ENCODE measurements around the gene TIMP2.

Gene TIMP2

DNA sequence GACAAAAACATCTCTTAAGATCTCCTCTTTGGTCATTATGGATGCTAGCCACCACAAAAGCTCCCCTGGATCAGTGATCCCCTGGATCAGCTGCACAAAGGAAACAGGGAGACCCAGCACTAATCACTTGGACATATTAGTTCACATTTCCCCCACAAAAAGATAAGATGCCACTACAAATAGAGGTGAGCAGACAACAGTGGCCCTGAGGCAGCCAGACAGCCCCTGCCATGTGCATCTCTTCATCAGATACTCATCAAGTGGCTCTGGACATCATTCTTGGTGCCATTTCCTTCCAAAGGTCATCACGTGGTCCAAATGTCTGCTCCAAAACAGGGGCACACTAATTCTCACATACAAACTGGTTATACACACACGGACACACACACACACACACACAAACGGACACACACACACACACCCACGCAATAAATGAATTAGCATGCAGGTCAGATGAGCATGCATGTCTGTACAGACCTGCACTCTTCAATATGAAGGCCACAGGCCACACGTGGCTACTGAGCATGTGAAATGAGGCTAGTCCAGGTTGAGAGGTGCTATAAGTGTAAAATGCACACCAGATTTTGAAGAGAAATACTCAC is 88.7 kb downstream of the TIMP2 start:
- no peak for DNase-seq (ENCODE audit: low read depth)

DNA sequence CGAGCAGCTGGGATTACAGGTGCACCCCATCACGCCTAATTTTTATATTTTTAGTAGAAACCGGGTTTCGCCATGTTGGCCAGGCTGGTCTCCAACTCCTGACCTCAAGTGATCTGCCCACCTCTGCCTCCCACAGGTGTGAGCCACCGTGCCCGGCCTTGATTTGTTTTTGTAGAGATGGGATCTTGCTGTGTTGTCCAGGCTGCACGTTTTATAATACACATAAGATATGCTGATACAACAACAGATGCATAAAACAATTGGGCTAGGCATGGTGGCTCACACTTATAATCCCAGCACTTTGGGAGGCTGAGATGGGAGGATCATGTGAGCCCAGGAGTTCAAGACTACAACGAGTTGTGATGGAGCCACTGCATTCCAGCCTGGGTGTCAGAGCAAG is 90.6 kb downstream of the TIMP2 start:
- no peak for DNase-seq (ENCODE audit: low read depth)

DNA sequence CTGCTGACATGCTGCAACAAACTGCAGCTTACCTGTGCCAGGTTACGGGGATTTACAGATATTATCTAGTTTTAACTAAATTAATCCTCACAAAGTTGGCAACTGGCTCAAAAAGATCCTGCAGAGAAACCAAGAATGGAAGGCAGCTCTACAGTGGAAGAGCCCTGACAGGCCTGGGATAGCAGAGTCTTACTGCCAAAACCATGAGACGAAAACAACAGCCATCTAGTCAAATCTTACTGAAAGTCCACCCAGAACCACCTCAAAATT is 92.7 kb downstream of the TIMP2 start:
- DNase-seq (ENCODE audit: low read depth) = no peak

DNA sequence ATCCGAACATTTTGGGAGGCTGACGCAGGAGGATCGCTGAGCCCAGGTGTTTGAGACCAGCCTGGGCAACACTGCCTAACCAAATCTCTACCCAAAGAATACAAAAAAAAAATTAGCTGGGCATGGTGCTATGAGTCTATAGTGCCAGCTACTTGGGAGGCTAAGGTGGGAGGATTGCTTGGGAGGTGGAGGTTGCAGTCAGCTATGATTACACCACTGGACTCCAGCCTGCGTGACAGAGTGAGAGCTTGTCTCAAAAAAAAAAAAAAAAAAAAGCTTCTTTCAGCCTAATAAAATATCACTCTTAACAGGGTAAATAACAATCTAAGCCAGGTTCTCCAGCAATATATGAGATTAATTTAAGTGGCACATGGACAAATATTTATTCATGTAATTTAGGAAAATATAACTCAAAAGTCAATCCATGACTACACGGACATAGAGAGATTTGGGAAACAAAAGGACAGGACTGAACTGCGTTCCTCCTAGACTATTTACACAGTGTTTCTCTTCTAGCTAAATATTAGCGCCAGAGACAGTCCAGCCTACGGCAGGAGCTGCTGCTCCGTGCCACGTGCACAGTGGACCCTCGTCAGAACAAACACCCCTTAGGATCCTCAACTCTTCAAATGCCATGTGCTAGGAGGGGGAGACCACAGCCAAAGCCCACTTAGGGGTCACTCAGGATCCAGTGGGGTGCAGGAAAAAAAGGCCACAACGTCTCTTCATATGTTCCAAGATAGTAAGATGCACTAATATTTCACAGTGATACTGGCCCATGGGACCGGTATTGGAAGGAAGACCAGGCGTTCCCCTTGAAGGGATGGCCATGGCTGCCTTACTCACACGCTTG is 93.3 kb downstream of the TIMP2 start:
- no peak for DNase-seq (ENCODE audit: low read depth)

DNA sequence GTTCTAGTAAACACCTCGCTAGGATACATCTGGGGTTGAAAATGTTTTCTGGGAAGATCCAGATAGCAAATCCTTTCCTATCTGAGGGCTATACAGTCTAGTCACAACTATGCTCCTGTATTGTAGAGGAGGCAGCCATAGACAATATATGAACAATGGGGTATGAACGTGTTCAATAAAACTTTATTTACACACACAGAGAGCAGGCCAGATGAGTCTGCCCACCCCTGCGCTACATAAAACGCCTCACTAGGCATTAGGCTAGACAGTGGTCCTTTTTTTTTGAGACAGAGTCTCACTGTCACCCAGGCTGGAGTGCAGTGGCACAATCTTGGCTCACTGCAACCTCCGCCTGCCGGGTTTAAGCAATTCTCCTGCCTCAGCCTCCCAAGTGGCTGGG is 95.7 kb downstream of the TIMP2 start:
- no peak for DNase-seq (ENCODE audit: low read depth)

DNA sequence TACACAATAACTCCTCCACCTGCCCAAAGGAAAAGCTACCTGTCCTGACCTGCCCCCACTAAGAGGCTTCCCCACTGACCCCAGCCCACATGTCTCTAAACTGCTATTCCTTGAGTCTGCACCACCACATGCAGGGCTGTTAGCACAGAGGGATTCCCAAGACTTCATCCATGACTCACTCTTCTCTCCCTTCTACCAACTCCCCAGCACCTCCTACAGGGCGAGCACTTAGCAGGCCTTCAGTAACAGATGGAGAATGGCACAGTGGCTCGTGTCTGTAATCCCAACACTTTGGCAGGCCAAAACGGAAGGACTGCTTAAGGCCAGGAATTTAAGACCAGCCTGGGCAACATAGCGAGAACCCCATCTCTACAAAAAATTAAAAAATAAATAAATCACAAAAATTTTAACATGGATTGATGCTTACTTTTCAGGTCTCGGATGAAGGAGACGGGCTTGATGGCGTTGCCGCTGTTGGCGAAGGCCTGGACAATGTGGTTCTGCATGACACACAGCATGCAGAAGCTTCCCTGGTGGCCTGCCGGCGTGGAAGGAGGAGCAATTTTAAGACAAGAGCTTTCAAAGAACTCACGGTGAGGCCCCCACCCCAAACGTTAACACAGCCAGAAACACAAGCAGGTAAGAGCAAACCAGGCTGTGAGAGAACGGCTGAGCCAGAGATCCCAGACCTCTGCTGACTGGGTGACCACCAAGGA is 96.6 kb downstream of the TIMP2 start:
- DNase-seq (ENCODE audit: low read depth) = peak; percentile 24

DNA sequence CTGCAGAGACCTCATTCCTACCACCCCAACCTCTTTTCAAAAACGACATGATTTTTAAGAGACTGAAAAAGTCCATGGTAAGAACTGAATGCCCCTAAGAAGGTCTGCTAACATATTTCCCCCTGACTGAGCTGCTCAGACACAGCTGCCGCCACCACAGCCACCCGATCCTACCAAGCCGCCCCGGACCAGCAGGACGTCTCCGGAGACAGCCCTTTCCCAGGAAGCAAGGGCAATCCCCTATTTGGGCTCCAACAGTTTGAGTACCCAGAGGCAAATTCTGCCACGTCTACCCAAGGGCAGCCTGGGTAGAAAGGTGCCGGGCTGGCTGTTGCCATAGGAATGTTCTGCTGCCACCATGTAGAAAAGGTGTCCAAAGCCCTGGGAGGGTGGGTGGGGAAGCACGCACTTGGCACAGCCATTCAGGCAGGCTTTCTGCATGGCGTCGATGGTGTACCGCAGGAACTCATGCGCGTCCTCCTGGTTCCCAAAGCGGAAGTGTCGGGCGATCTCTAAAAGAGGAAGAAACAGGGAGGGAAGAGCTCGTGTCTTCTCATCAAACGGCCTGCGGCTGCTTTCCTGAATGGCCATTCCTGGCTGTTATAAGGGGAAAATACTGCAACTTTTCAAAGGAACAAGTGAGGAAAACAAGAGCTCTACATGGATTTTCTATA is 98.2 kb downstream of the TIMP2 start:
- no peak for DNase-seq (ENCODE audit: low read depth)

DNA sequence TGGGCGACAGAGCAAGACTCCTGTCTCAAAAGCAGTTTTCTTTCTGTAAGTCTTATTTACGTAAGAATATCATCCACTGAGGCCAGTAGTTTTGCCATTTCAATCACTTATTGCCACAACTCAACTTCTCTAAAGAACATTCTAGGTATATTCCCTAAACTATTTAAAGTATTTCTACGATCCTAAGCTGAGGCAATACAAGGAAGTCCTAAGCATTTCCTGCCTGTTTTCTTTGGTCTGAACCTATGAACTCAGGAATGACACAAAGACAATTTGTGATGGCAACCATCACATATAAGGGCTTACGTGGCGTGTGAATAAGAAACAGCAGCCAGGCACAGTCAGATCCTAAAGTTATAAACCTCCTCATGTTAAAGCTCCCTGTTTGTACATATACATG is 98.8 kb downstream of the TIMP2 start:
- DNase-seq (ENCODE audit: low read depth) = no peak

DNA sequence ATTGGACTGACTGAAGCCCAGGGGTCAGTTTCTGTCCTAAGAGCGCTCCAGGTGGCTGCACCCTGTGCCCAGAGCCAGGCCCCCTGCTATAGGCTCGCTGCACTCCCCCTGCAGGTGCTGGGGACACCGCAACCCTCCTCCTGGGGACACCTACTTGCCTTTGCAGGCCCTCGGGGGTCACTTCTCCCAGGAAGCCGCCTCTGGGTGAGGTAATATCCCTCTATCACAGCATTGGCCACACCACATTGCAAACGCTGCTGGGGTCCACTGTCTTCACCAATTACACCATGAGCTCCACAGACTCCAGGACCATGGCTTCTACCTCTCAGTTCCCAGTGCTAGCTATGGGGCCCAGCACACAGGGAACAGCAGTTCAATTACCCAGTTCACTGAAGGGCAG is 99.5 kb downstream of the TIMP2 start:
- DNase-seq (ENCODE audit: low read depth) = no peak

DNA sequence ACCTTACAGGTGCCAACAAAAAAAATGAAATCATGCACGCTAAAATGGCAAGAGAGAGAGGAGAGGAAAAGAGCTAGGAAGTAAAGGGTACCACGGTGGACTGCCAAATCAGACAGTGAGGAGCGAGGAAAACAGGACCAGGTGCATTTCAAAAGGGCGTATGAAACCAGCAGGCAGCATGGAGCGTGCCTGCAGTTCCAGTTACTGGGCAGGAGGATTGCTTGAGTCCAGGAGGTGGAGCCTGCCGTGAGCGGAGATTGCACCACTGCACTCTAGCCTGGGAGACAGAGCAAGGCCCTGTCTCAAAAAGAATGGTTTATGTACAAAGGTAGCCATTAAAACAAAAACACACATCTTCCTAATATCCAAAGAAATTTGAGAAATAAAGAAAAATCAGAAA is 100.9 kb downstream of the TIMP2 start:
- DNase-seq (ENCODE audit: low read depth) = no peak

DNA sequence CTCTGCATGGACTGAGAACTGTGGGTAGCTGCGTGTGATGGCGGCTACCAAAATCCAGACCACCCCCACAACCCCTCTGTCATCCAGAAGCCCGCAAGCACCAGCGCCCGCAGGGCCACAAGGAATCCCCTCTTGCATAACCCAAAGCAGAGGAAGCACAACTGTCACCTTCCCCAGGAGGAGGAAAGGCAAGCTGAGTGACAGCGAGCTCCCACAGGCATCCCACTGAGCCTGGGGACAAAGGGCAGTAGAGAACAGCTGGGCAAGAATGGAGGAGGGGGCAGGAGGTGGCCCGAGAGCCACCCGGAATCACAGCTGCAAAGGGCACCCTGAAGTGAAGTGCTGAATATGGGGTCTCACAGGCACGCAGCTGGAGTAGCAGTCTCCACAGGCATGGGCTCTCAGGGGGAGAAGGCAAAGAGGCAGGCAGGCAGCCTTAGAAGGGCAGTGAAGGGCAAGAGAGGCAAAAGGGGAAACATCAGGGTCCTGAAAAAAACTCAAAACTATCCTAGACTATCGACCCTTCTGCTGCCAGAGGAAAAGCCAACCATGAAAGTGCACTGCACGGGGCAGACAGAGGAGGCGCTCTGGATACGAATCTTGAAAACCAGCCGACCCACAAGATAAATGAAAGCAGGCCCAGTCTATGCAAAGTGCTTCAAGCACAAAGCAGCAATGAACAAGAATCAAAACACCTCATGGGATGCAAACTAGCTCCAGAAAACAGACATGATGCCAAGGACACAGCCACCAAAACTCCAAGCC is 101.7 kb downstream of the TIMP2 start:
- no peak for DNase-seq (ENCODE audit: low read depth)

DNA sequence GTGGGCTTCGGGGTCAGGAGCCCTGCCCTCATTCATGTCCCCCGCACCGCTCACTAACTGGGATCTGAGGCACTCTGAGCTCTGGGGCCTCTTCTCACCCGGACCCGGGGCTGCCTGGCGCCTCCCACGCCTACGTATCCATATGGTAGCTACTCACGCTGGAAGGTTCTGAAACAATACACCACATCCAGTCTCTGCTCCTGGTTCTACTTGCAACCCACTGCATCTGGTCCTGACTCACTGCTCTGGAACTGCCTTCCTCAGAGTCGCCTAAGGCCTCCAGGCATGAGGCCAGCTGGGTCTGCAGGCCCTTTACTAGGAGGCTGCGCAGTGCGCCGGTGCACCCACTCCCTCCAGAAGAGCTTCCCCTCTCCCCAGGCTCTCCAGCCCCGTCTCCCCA is 102.6 kb downstream of the TIMP2 start:
- DNase-seq (ENCODE audit: low read depth) = peak; percentile 92

DNA sequence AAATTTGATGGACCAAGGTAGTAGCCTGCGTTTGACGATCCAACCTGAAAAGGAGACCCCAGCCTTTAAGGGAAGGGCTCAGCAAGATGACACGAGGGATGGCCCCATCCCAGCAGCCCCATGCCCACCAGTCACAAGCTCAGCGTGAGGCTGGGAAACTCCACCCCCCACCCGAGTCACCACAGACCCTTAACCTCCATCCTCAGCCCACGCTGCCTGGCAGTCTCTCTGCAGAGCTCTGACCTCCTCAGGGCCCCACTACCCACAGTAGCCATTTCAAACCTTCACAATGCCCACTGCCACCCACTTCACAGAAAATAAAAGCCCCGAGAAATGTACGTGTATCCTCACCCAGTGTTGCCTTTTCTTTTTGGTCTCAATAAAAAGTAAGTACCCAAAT is 103.2 kb downstream of the TIMP2 start:
- no peak for DNase-seq (ENCODE audit: low read depth)

DNA sequence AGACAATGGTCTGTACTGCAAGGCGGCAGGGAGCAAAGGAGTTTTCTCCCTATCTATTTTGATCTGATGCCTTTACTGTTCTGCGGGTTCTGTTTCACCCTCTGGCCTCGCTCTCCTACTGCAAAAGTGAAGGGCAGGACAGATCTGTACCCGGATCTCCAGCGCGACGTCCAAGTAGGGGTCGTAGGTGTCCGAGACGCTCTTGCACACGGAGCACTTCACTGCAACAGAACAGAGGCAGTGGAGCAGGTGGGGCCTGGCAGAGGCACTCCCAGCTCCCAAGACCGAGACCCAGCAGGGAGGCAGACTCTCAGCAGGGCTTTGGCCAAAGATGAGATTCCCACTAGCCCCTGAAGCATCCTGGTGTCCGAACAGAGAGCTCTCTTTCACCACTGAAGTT is 104.3 kb downstream of the TIMP2 start:
- no peak for DNase-seq (ENCODE audit: low read depth)

DNA sequence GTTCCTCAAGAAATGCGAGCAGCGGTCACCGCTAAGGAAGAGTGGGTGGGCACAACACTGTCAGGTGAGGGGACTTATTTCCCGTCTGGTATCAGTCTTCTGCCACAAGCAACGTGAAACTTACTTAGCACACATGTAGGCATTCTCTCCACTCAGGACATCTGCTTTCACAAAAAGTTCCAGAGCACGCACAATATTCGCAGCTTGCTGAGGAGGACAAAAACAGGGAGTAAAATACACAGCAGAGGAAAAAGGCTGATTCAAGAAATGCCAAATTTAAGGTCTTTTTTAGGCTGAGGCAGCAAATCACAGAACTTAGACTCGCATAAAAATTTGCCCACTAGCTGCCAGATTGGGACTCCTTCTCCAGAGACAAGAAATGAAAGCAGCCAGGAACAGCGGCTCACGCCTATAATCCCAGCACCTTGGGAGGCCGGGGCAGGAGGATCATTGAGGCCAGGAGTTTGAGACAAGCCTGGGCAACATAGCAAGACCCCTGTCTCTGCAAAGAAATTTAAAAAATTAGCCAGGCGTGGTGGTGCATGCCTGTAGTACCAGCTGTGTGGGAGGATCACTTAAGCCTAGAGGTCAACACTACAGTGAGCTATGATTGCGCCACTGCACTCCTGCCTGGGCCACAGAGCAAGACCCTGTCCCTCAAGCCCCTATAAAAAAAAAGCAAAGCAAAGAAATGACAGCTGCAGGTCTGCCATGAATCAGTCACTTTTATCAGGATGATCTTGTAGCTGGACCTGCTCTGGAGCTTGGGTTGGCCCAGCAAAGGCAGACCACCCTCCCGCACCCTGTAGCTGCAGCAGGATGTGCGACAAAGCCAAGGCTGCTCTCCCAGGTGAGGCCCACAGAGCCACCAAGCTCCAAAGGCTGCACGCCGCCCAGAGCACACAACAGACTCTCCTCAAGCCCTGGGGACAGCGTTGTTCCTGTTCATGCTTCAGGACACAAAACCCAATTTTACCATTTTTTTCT is 105.1 kb downstream of the TIMP2 start:
- DNase-seq (ENCODE audit: low read depth) = no peak

DNA sequence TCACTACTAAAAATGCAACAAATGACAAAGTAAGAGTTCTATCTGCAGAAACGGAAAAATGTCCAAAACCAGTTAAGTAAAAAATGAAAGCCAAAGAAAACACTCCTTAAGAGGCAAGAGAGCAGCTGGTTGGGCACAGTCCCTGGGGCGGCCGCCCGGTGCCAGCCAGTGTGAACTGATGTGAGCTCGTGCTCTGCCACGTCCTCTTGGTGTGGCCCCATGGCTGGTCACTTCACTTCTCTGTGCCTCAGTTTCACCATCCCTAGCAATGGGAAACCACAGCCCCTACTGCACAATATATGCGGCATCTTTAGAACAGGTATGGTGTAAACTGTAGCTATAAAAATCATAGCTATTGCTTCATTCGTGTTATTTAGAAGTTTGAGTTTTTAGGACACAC is 105.8 kb downstream of the TIMP2 start:
- DNase-seq (ENCODE audit: low read depth) = no peak

DNA sequence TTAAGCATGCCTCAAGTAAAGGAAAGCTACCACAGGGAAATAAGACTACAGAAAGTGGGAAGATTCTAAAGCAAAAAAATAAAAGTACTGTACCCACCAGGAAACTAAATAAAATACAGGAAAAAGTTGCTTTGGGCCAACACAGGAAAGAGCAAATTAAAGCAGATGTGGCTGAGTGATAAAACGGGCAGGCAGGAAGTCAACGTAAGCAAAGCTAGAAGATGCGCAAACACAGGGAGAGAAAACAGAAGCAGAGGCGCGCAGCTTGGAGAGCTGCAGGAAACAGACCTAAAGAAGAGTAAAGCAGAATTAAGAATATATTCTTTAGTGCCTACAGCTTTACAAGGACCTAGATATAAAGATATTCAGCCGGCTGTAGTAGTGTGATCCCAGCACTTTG is 106.3 kb downstream of the TIMP2 start:
- DNase-seq (ENCODE audit: low read depth) = no peak

DNA sequence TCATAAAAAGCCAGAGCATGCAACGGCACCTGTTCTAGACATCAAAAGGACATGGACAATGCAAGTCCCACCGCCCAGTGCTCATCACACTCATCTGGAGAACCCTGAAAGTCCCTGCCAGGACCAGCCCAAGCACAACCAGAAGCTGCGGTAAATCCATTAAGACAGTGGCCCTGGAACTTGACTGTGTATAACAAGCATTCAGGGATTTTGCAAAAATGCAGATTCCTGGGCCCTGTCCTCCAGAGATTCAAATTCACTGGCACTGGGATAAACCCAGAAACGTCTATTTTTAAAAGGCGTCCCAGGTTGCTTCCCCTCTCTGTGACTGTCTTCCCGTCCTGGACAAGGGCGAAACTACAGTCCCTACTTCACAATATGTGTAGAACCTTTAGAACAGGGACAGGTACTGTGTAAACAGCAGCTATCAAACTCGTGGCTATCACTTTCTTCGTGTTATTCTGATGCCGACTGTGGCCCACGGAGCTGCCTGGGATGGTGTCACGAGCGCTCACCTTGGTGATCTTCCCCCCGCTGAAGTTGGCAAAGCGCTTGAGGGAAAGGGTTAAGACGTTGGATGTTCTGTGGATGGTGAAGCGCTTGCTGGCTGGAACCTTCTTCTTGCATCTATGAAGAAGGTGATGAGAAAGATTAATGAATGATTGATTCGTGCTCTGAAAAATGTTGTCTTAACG is 106.9 kb downstream of the TIMP2 start:
- no peak for DNase-seq (ENCODE audit: low read depth)

DNA sequence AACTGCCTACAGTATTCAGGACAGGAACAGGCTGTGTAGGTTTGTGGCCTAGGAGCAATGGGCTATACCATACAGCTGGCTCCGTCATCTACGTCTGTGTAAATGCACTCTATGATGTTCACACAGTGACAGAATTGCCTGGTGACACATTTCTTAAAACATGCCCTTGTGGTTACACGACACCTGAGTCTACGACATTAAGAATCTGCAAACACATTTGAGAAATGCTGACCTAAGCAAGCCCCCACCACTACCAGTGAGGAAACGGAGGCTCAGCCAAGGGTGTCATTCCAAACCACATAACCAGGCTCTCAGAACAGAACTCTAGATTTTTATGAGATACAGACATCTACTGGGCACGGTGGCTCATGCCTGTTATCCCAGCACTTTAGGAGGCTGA is 108.1 kb downstream of the TIMP2 start:
- no peak for DNase-seq (ENCODE audit: low read depth)

DNA sequence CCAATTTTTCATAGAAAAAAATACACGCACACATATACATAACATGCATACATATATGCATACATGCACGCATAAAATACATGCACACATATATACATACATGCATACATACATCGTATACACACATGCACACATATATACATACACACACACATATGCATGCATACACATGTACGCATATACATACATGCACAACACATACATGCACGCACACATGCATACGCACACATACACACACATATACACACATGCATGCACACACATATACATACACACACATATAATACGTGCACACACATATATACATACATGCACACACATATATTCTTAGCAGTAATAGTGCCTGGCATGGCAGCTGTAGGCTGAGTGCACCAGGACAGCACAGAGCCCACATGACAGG is 109.5 kb downstream of the TIMP2 start:
- no peak for DNase-seq (ENCODE audit: low read depth)
